Loucy (cell line): ENCODE results near the gene CDH22.

Experiments used
- H2AFZ ChIP-seq: fragments of 200-600 bp; sonication (generic); 2 replicates; pipeline ENCODE4 v1.6.0; 2016; ENCODE audit warnings: antibody characterized with exemption, mild to moderate bottlenecking, low read length, moderate library complexity
- H3F3A ChIP-seq: fragments of 200-600 bp; 2 replicates; pipeline ENCODE4 v1.6.0; 2016; ENCODE audit warnings: antibody characterized with exemption, low read depth, mild to moderate bottlenecking
- H3K27me3 ChIP-seq: fragments of 200-600 bp; sonication (generic); 2 replicates; pipeline ENCODE4 v1.6.1; 2014; ENCODE audit warnings: low read length, mild to moderate bottlenecking; ENCODE audit not compliant: insufficient read depth, poor library complexity, severe bottlenecking
- H3K36me3 ChIP-seq: fragments of 200-600 bp; sonication (generic); 2 replicates; pipeline ENCODE4 v1.6.1; 2016; ENCODE audit warnings: low read length; ENCODE audit not compliant: insufficient read depth
- H3K4me1 ChIP-seq: fragments of 200-600 bp; sonication (generic); 2 replicates; pipeline ENCODE4 v1.5.1; 2014; ENCODE audit warnings: low read length, mild to moderate bottlenecking; ENCODE audit not compliant: insufficient read depth, poor library complexity, severe bottlenecking
- H3K4me2 ChIP-seq: fragments of 200-600 bp; sonication (generic); 2 replicates; pipeline ENCODE4 v1.6.0; 2014; ENCODE audit warnings: antibody characterized with exemption, low read length, low read depth, mild to moderate bottlenecking; ENCODE audit not compliant: poor library complexity, severe bottlenecking
- H3K4me3 ChIP-seq: fragments of 200-600 bp; sonication (generic); 2 replicates; pipeline ENCODE4 v1.5.1; 2014; ENCODE audit warnings: low read length, mild to moderate bottlenecking, mixed read lengths; ENCODE audit not compliant: poor library complexity, severe bottlenecking
- H3K79me2 ChIP-seq: fragments of 200-600 bp; sonication (generic); 2 replicates; pipeline ENCODE4 v1.6.1; 2014; ENCODE audit warnings: low read length; ENCODE audit not compliant: insufficient read depth
- H3K9ac ChIP-seq: fragments of 200-600 bp; sonication (generic); 2 replicates; pipeline ENCODE4 v1.6.0; 2014; ENCODE audit warnings: mild to moderate bottlenecking, low read depth, low read length, moderate library complexity; ENCODE audit not compliant: poor library complexity, severe bottlenecking
- H3K9me2 ChIP-seq: fragments of 200-600 bp; sonication (generic); replicated peaks from 2 replicates; pipeline ENCODE4 v1.6.1; 2016; ENCODE audit warnings: low read depth, low read length, mixed read lengths
- H3K9me3 ChIP-seq: fragments of 200-600 bp; sonication (generic); 2 replicates; pipeline ENCODE4 v1.6.1; 2014; ENCODE audit warnings: mild to moderate bottlenecking, antibody characterized with exemption, low read length, low read depth; ENCODE audit not compliant: insufficient read depth
- H4K20me1 ChIP-seq: fragments of 200-600 bp; sonication (generic); 2 replicates; pipeline ENCODE4 v1.6.0; 2014; ENCODE audit warnings: antibody characterized with exemption, low read length, mild to moderate bottlenecking; ENCODE audit not compliant: insufficient read depth, poor library complexity, severe bottlenecking
- CTCF ChIP-seq: fragments of 200-600 bp; sonication (generic); conservative IDR thresholded peaks from 2 replicates; pipeline ENCODE4 v1.5.1; 2014; ENCODE audit warnings: mild to moderate bottlenecking, antibody characterized with exemption, low read length
- EZH2phosphoT487 ChIP-seq: fragments of 200-600 bp; IDR thresholded peaks from 2 replicates; pipeline ENCODE4 v1.6.1; 2018; ENCODE audit warnings: antibody characterized with exemption, mild to moderate bottlenecking, moderate library complexity, borderline replicate concordance

CDH22 gene

GRCh38 chr20:46156065-46156464, 152.2 kb downstream of the CDH22 start:
- H4K20me1 ChIP-seq = no peaks in the 10 kb centered on the region
- H3K79me2 ChIP-seq = no peaks in the 10 kb centered on the region
- H3K27me3 ChIP-seq = no peaks in the 10 kb centered on the region
- no peak overlapping the region for H3K4me3 ChIP-seq
- no peak for TF ChIP-seq EZH2phosphoT487
- no peak for TF ChIP-seq CTCF
- no peak overlapping the region for H3K9ac ChIP-seq
- no peaks in the 10 kb centered on the region for H3K9me3 ChIP-seq
- H3F3A ChIP-seq = no peaks in the 10 kb centered on the region
- H3K36me3 ChIP-seq = no peaks in the 10 kb centered on the region
- no peak overlapping the region for H3K4me2 ChIP-seq
- no peaks in the 10 kb centered on the region for H3K9me2 ChIP-seq
- no peaks in the 10 kb centered on the region for H3K4me1 ChIP-seq
- no peak overlapping the region for H2AFZ ChIP-seq

DNA sequence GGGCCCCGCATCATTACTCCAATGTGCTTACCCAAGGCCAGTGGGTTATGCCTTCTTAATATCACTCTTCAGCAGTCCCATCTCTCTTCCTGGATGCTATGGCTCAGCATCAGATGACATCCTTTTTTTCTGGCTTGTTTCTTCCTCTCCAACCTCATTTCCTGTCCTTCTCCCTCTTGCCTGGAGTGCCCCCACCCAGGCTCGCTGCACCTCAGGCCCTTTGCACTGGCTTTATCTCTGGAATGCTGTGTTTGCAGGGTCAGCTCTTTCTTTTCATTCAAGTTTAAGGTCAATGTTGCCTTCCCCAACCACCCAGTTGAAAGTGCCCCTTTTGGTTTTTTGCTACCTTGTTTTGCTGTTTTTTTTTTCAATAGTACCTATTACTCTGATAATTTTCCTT, 153.5 kb downstream of the CDH22 start:
- no peaks in the 10 kb centered on the region for H3K36me3 ChIP-seq
- H4K20me1 ChIP-seq = no peaks in the 10 kb centered on the region
- no peaks in the 10 kb centered on the region for H3K9me3 ChIP-seq
- no peaks in the 10 kb centered on the region for H3F3A ChIP-seq
- H3K4me3 ChIP-seq = no peak overlapping the region
- H3K9ac ChIP-seq = no peak overlapping the region
- H3K27me3 ChIP-seq = no peaks in the 10 kb centered on the region
- H2AFZ ChIP-seq = no peak overlapping the region
- no peaks in the 10 kb centered on the region for H3K4me1 ChIP-seq
- no peaks in the 10 kb centered on the region for H3K79me2 ChIP-seq
- no peaks in the 10 kb centered on the region for H3K9me2 ChIP-seq
- H3K4me2 ChIP-seq = no peak overlapping the region
- TF ChIP-seq CTCF = no peak
- no peak for TF ChIP-seq EZH2phosphoT487

- H2AFZ ChIP-seq = no peak overlapping the region
- no peak overlapping the region for H3K9ac ChIP-seq
- H3K4me1 ChIP-seq = no peaks in the 10 kb centered on the region
- H3K36me3 ChIP-seq = no peaks in the 10 kb centered on the region
- no peak for TF ChIP-seq EZH2phosphoT487
- no peak for TF ChIP-seq CTCF
- no peaks in the 10 kb centered on the region for H4K20me1 ChIP-seq
- H3K27me3 ChIP-seq = no peaks in the 10 kb centered on the region
- H3K9me2 ChIP-seq = no peaks in the 10 kb centered on the region
- no peaks in the 10 kb centered on the region for H3K79me2 ChIP-seq
- no peaks in the 10 kb centered on the region for H3K9me3 ChIP-seq
- H3K4me2 ChIP-seq = no peak overlapping the region
- H3K4me3 ChIP-seq = no peak overlapping the region
- H3F3A ChIP-seq = no peaks in the 10 kb centered on the region
Observed at GRCh38 chr20:46154305-46154704, 154.0 kb downstream of the CDH22 start.
